ENCODE results near the gene TSPO.

- TF ChIP-seq CTCF (IDR thresholded peaks at IDR 0.05) (no peak), POLR2A (IDR thresholded peaks at IDR 0.05) (no peak)
These were observed 22.2 kb downstream of the TSPO start for GRCh38 chr22:43173566-43173965.

Data from heart left ventricle (tissue), 13 donors.